ENCODE measurements around the gene CIAO2A. TPM values are rescaled to one million over a fixed set of nuclear protein-coding genes. Genes with fewer than 3 reads are reported as not detected.
A peak's percentile ranks its signal among the peaks of the same experiment; 100 is the strongest.
"Not testable (repeated sequence)": the region's sequence is repeated elsewhere in the genome, so short reads cannot be mapped to it uniquely, and the experiment has no call there.

Gene CIAO2A
- total RNA-seq, 1 donor from 2014 or later = 2.4 TPM

DNA sequence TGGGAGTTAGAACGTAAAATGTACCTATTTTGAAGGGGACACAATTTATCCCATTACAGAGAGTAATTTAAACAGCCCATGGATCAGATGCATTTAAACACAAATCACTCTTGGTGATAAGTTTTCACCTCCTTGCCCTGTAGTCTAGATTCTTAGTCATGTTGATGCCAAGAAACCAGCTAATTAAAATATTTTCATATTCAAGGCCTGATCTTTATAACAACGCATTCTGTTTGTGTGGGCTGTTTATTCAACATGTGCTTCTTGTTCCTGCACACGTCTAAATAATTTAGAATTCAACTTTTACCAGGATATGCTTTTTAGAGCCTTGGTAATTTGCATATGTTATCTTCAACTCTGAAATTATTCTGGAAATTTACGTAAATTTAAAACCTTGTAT lies 28.0 kb upstream of the CIAO2A start:
- no peaks in the 10 kb centered on the region for H3K9me3 ChIP-seq
- no peak overlapping the region for H3K4me3 ChIP-seq
- no peaks in the 10 kb centered on the region for H3K27me3 ChIP-seq
- H3K36me3 ChIP-seq = peaks cover 86 to 88% of the 10 kb centered on the region in 2 donors
- TF ChIP-seq CTCF (IDR thresholded peaks at IDR 0.05) = no peak
- H3K4me1 ChIP-seq = no peaks in the 10 kb centered on the region
- intact Hi-C loops (cut with DNase I) = no loop called here
- no peak for DNase-seq (ENCODE audit: low spot score in 2 of 2)
- no peak overlapping the region for H3K27ac ChIP-seq

- H3K27ac ChIP-seq; H3K9me3 ChIP-seq; DNase-seq (ENCODE audit: low spot score in 2 of 2); H3K4me1 ChIP-seq; H3K4me3 ChIP-seq; intact Hi-C loops (cut with DNase I); H3K27me3 ChIP-seq: not testable (repeated sequence)
- peaks cover 88 to 92% of the 10 kb centered on the region in 2 donors for H3K36me3 ChIP-seq
These were observed 26.7 kb upstream of the CIAO2A start for GRCh38 chr15:64120322-64120721.

- intact Hi-C loops (cut with DNase I) = no loop called here
- peaks cover 87 to 92% of the 10 kb centered on the region in 2 donors for H3K36me3 ChIP-seq
These were observed 24.3 kb upstream of the CIAO2A start for GRCh38 chr15:64117759-64118487.

GRCh38 chr15:64112904-64113303 lies 19.3 kb upstream of the CIAO2A start:
- Histone ChIP-seq H3K4me3 (no peak overlapping the region), H3K4me1 (peaks cover 0 to 4% of the 10 kb centered on the region in 2 donors), H3K9me3 (no peaks in the 10 kb centered on the region), H3K36me3 (peaks cover 40 to 55% of the 10 kb centered on the region in 2 donors), H3K27ac (no peak overlapping the region), H3K27me3 (no peaks in the 10 kb centered on the region)
- TF ChIP-seq CTCF (IDR thresholded peaks at IDR 0.05) = no peak
- DNase-seq (ENCODE audit: low spot score in 2 of 2) = no peak
- intact Hi-C loops (cut with DNase I) = no loop called here

More at GRCh38 chr15:64117759-64118487, 24.3 kb upstream of the CIAO2A start:
- TF ChIP-seq CTCF (IDR thresholded peaks at IDR 0.05) = no peak
- Histone ChIP-seq H3K27ac (no peak overlapping the region), H3K4me1 (no peaks in the 10 kb centered on the region), H3K27me3 (no peaks in the 10 kb centered on the region), H3K9me3 (no peaks in the 10 kb centered on the region), H3K4me3 (no peak overlapping the region)
- no peak for DNase-seq (ENCODE audit: low spot score in 2 of 2)

- H3K27me3 ChIP-seq = no peaks in the 10 kb centered on the region
- intact Hi-C loops (cut with DNase I) = no loop called here
- H3K36me3 ChIP-seq = peaks cover 35 to 48% of the 10 kb centered on the region in 2 donors
- H3K4me3 ChIP-seq = no peak overlapping the region
- TF ChIP-seq CTCF (IDR thresholded peaks at IDR 0.05) = no peak
- peaks cover 0 to 4% of the 10 kb centered on the region in 2 donors for H3K4me1 ChIP-seq
- no peak for DNase-seq (ENCODE audit: low spot score in 2 of 2)
- H3K27ac ChIP-seq = peak overlapping the region in 1 of 2 donors; percentile 12
- no peaks in the 10 kb centered on the region for H3K9me3 ChIP-seq
These were observed 18.6 kb upstream of the CIAO2A start for GRCh38 chr15:64112073-64112772.

- TF ChIP-seq CTCF (IDR thresholded peaks at IDR 0.05) = no peak
- Histone ChIP-seq H3K9me3 (no peaks in the 10 kb centered on the region), H3K27me3 (no peaks in the 10 kb centered on the region), H3K27ac (no peak overlapping the region), H3K4me1 (peaks cover 0 to 4% of the 10 kb centered on the region in 2 donors), H3K4me3 (no peak overlapping the region), H3K36me3 (peaks cover 30 to 43% of the 10 kb centered on the region in 2 donors)
- DNase-seq (ENCODE audit: low spot score in 2 of 2) = no peak
- intact Hi-C loops (cut with DNase I) = no loop called here
These were observed 18.0 kb upstream of the CIAO2A start for GRCh38 chr15:64111679-64112050.
